ENCODE measurements around the gene RAD51B. TPM values are rescaled to one million over a fixed set of nuclear protein-coding genes. Genes with fewer than 3 reads are reported as not detected.

RAD51B gene
- total and polyA plus RNA-seq, 2 of the 13 experiments (the other 11 are each of a cell fraction or from before 2014, with no cell fraction given): 7.0 to 9.5 TPM

GRCh38 chr14:68728342-68729106 is 908.9 kb downstream of the RAD51B start (continued):
- TF ChIP-seq ZBTB2 (CRISPR knock-in tag; IDR thresholded peaks at IDR 0.05; ENCODE audit: low read depth) (no peak), YEATS4 (CRISPR knock-in tag; IDR thresholded peaks at IDR 0.05; ENCODE audit: borderline replicate concordance) (no peak), EP300 (IDR thresholded peaks at IDR 0.05; ENCODE audit: low read depth in 2 of 2, low read length in 2 of 2) (peak; percentile 31 to 87; a peak in 2 of 4 replicates), EP300 (CRISPR knock-in tag; IDR thresholded peaks at IDR 0.05; ENCODE audit: borderline replicate concordance) (no peak), HMGXB4 (CRISPR knock-in tag; IDR thresholded peaks at IDR 0.05; ENCODE audit: borderline replicate concordance in 1 of 2, low read depth in 1 of 2) (no peak), ZNF337 (CRISPR knock-in tag; IDR thresholded peaks at IDR 0.05; ENCODE audit: borderline replicate concordance, low read depth) (no peak), PRPF4 (IDR thresholded peaks at IDR 0.05; ENCODE audit: low read depth, low read length, poor library complexity, severe bottlenecking) (no peak), HMG20B (CRISPR knock-in tag; conservative IDR thresholded peaks at IDR 0.05) (0 out of 2 replicates have a peak, but pooled peaks have one; percentile 28), HNRNPLL (IDR thresholded peaks at IDR 0.05; ENCODE audit: low read depth, low read length, poor library complexity, severe bottlenecking) (no peak), ZNF660 (CRISPR knock-in tag; IDR thresholded peaks at IDR 0.05; ENCODE audit: borderline replicate concordance, low read depth) (no peak), ZNF414 (CRISPR knock-in tag; IDR thresholded peaks at IDR 0.05) (no peak), PAX8 (CRISPR knock-in tag; IDR thresholded peaks at IDR 0.05; ENCODE audit: borderline replicate concordance) (no peak), ZBTB42 (CRISPR knock-in tag; IDR thresholded peaks at IDR 0.05) (no peak)
- TF ChIP-seq, protein P1, sequence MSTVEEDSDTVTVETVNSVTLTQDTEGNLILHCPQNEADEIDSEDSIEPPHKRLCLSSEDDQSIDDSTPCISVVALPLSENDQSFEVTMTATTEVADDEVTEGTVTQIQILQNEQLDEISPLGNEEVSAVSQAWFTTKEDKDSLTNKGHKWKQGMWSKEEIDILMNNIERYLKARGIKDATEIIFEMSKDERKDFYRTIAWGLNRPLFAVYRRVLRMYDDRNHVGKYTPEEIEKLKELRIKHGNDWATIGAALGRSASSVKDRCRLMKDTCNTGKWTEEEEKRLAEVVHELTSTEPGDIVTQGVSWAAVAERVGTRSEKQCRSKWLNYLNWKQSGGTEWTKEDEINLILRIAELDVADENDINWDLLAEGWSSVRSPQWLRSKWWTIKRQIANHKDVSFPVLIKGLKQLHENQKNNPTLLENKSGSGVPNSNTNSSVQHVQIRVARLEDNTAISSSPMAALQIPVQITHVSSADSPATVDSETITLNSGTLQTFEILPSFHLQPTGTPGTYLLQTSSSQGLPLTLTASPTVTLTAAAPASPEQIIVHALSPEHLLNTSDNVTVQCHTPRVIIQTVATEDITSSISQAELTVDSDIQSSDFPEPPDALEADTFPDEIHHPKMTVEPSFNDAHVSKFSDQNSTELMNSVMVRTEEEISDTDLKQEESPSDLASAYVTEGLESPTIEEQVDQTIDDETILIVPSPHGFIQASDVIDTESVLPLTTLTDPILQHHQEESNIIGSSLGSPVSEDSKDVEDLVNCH (CRISPR knock-in tag; IDR thresholded peaks at IDR 0.05): no peak
- TF ChIP-seq, protein P2, sequence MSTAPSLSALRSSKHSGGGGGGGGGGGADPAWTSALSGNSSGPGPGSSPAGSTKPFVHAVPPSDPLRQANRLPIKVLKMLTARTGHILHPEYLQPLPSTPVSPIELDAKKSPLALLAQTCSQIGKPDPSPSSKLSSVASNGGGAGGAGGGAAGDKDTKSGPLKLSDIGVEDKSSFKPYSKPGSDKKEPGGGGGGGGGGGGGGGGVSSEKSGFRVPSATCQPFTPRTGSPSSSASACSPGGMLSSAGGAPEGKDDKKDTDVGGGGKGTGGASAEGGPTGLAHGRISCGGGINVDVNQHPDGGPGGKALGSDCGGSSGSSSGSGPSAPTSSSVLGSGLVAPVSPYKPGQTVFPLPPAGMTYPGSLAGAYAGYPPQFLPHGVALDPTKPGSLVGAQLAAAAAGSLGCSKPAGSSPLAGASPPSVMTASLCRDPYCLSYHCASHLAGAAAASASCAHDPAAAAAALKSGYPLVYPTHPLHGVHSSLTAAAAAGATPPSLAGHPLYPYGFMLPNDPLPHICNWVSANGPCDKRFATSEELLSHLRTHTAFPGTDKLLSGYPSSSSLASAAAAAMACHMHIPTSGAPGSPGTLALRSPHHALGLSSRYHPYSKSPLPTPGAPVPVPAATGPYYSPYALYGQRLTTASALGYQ (CRISPR knock-in tag; IDR thresholded peaks at IDR 0.05): peak; percentile 87
- TF ChIP-seq, protein P3, sequence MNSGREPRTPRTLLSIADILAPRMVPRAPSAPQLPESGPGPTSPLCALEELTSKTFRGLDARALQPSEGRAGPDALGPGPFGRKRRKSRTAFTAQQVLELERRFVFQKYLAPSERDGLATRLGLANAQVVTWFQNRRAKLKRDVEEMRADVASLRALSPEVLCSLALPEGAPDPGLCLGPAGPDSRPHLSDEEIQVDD (CRISPR knock-in tag; IDR thresholded peaks at IDR 0.05; ENCODE audit: borderline replicate concordance): no peak
- TF ChIP-seq, protein P4, sequence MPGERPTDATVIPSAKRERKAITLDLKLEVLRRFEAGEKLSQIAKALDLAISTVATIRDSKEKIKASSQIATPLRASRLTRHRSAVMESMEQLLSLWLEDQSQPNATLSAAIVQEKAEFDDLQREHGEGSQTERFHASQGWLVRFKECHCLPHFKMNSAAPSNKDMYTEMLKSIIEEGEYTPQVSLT (CRISPR knock-in tag; IDR thresholded peaks at IDR 0.05; ENCODE audit: borderline replicate concordance, low read depth): no peak

All from HepG2 (cell line).